Right lobe of liver (tissue), 6 donors: ENCODE data around the gene RSBN1L. TPM values are rescaled to one million over a fixed set of nuclear protein-coding genes. Genes with fewer than 3 reads are reported as not detected.
A peak's percentile ranks its signal among the peaks of the same experiment; 100 is the strongest.

Experiments used
- ATAC-seq, 4 donors: fragments of 200-7000 bp; cut with Tn5 transposase; one replicate each; pipeline ENCODE4 v1.9.1; 2020; ENCODE audit warnings: mild to moderate bottlenecking in 4 of 4, moderate library complexity in 4 of 4
- DNase-seq, 3 donors: peaks; one replicate each; pipeline ENCODE4 v3.0.0-alpha.2; 2020
- H3K27ac ChIP-seq, 3 donors: fragments of 200-600 bp; one replicate each; pipeline ENCODE4 v1.8.0; 2022
- H3K27me3 ChIP-seq, 2 donors: fragments of 200-600 bp; one replicate each; pipeline ENCODE4 v1.8.0; 2022
- H3K36me3 ChIP-seq, 4 donors: fragments of 200-600 bp; sonication (generic) in 1 of 4; one replicate each; pipeline versions ENCODE4 v1.5.1 to v1.8.0; 2017 to 2022; ENCODE audit warnings: control low read depth in 1 of 4
- H3K4me1 ChIP-seq, 4 donors: fragments of 200-600 bp; sonication (generic) in 1 of 4; one replicate each; pipeline versions ENCODE4 v1.5.1 to v1.8.0; 2017 to 2022; ENCODE audit warnings: control low read depth in 1 of 4
- H3K4me3 ChIP-seq, 3 donors: fragments of 200-600 bp; one replicate each; pipeline ENCODE4 v1.8.0; 2022
- H3K9me3 ChIP-seq, 4 donors: fragments of 200-600 bp; sonication (generic) in 1 of 4; one replicate each; pipeline versions ENCODE4 v1.5.1 to v1.8.0; 2017 to 2022; ENCODE audit warnings: control low read depth in 1 of 4
- POLR2A ChIP-seq: fragments of 450-650 bp; IDR thresholded peaks from one replicate; pipeline ENCODE4 v1.6.1; 2017; ENCODE audit warnings: antibody characterized with exemption, mild to moderate bottlenecking
- WGBS: methylation state at CpG from one replicate; pipeline ENCODE4 v1.1.6; 2018; ENCODE audit warnings: low coverage, low lambda C conversion rate; ENCODE audit not compliant: insufficient coverage; ENCODE audit errors: missing lambda C conversion rate; 5-methylcytosine and 5-hydroxymethylcytosine counted together
- intact Hi-C, 2 donors: fragments of 100-400 bp; cut with DNase I; formaldehyde crosslinking; loops; one replicate each; pipeline versions ENCODE4 v1.11.2 to v1.14.1; 2022
- total RNA-seq, 6 experiments: library from RNA; depleted of rRNA in 2 of 6; stranded (reverse); fragments of >200 nt in 2 of 6; fragmentation: NEBNext Ultra II Directional in 3 of 6; extraction: Animal tissue kit (Norgen Biotek cat#: 25700) in 3 of 6; gene quantifications; one replicate each; pipeline versions ENCODE4 v1.1.0 to v1.2.4, GENCODE V29; 2016 to 2023
- TF ChIP-seq, protein P1 (sequence below), 4 donors: fragments of 200-600 bp in 3 of 4; fragments of 450-650 bp in 1 of 4; IDR thresholded peaks; one replicate each; pipeline versions ENCODE4 v1.5.1 to v1.8.0; 2016 to 2022; ENCODE audit warnings: antibody characterized with exemption in 4 of 4, mild to moderate bottlenecking in 2 of 4
- donor health status: DM: no; HTN: yes; CAD: no.
- donor health status: DM: no; HTN: no; CAD: no.
- donor health status: DM: no; HTN: no; CAD: no.
- donor health status: DM: no; HTN: yes; CAD: no.
- donor health status: DM: no; HTN: yes; CAD: no.

Gene RSBN1L
- total RNA-seq, 6 experiments from 2014 or later: 8.2 to 10.4 (median 8.8) TPM

DNA sequence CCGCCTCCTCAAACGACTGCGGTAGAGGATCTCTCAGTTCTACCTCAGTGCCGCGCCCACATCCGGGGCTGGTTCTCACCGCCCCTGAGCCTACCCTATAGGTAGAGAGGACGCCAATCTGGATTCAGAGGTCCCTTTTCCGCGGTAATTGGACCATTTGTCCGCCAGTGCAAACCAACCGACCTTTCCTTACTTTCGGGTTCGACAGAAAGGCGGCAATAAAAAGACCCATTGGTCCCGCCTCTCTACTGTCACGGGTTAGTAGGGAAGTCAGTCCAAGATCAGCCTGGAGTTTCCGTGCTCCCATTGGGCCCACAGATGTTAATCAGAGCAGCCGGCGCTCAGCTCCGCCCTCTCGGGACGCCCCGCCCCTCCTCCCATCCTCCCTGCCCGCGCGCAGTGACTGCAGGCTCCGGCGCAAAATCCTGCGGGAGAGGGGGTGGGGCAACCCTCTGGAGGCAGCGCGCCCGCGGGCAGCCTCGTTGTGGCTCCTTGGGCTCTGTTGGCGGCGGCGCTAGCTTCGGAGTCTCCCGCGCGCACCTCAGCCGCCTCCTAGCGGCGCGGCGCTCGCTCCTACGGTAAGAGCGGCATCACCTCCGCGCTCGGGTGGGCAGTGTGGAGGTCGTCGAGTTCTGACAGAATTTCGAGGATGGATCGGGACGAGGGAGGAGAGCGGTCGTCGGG, 102.3 kb downstream of the RSBN1L start, which contains the start of the genes PHTF2 and TMEM60:
TSS of gene PHTF2 (plus strand) at position 380 of the 684 bp plus-strand sequence.
TSS of gene TMEM60 (minus strand) at position 41 of the 684 bp plus-strand sequence. CDS start 4,061 bp downstream, outside the sequence.
- Histone ChIP-seq H3K4me1 (peaks cover 0 to 10% (median 0%) of the 10 kb centered on the region in 4 donors), H3K27me3 (no peaks in the 10 kb centered on the region), H3K36me3 (no peaks in the 10 kb centered on the region), H3K4me3 (peak within 1 kb of the TSS; percentile 88 to 93 (median 91)), H3K9me3 (no peaks in the 10 kb centered on the region), H3K27ac (peak within 1 kb of the TSS; percentile 76 to 88 (median 82))
- WGBS: 1% methylated on average over 12 of the region's 61 CpGs
- peak; percentile 92 to 97 (median 94) for ATAC-seq
- intact Hi-C loops: no loop called here
- peak; percentile 99 to 100 (median 99) for DNase-seq
- TF ChIP-seq, protein P1, sequence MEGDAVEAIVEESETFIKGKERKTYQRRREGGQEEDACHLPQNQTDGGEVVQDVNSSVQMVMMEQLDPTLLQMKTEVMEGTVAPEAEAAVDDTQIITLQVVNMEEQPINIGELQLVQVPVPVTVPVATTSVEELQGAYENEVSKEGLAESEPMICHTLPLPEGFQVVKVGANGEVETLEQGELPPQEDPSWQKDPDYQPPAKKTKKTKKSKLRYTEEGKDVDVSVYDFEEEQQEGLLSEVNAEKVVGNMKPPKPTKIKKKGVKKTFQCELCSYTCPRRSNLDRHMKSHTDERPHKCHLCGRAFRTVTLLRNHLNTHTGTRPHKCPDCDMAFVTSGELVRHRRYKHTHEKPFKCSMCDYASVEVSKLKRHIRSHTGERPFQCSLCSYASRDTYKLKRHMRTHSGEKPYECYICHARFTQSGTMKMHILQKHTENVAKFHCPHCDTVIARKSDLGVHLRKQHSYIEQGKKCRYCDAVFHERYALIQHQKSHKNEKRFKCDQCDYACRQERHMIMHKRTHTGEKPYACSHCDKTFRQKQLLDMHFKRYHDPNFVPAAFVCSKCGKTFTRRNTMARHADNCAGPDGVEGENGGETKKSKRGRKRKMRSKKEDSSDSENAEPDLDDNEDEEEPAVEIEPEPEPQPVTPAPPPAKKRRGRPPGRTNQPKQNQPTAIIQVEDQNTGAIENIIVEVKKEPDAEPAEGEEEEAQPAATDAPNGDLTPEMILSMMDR (IDR thresholded peaks at IDR 0.05): peak; percentile 47 to 61 (median 54)
- peak; percentile 83 for TF ChIP-seq POLR2A

DNA sequence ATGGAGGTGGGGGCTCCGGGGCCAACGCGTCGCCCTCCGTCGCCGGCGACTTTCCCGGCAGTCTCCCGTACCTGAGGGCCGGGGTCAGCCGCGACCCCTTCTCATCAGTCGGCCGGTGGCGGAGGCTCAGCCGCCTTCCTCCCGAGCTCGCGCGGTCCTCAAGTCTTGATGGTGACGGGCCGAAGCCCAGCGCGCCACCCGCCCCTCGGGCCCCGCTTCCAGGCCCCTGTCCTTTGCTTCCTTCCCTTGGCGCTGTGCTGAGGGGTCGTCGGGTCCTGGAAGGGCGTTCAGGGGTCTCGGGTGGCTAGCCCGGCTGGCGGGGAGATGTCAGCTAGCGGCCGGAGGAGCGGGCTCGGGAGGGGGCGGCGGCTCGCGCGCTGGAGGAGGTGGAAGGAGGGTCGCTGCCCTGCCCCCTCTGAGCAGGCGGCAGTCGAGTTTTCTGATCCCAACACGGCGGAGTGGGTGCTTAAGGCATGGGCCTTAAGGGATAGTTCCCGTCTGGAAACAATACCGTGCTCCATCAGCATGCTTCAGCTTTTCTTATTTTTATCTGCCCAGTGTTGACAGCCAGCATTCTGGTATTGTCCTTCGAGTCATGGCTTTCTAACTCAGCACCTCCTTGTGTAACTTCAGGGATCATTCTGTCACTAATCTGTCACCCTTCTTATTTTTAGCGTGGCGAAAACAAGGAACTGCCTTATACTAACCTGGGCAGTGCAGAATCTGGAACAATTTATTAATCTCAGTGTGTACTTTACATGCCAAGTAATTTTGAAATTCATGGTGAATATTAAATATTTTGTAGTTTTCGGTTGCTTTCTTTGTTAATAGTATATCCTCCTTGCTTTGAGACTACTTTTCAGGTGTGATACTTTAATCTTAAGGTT, 103.1 kb downstream of the RSBN1L start:
- intact Hi-C loops: no loop called here
- ATAC-seq: peak in 3 of 4 donors; percentile 1 to 2 (median 1)
- H3K4me1 ChIP-seq: peaks cover 0 to 10% (median 0%) of the 10 kb centered on the region in 4 donors
- H3K27me3 ChIP-seq: no peaks in the 10 kb centered on the region
- peak overlapping the region; percentile 86 to 93 (median 88) for H3K4me3 ChIP-seq
- TF ChIP-seq POLR2A: no peak
- TF ChIP-seq, protein P1 (IDR thresholded peaks at IDR 0.05): peak in 1 of 4 donors; percentile 4
- H3K36me3 ChIP-seq: no peaks in the 10 kb centered on the region
- 2% methylated on average over 22 of the region's 55 CpGs for WGBS
- DNase-seq: peak; percentile 53 to 66 (median 59)
- H3K9me3 ChIP-seq: no peaks in the 10 kb centered on the region
- H3K27ac ChIP-seq: peak overlapping the region; percentile 72 to 84 (median 76)

DNA sequence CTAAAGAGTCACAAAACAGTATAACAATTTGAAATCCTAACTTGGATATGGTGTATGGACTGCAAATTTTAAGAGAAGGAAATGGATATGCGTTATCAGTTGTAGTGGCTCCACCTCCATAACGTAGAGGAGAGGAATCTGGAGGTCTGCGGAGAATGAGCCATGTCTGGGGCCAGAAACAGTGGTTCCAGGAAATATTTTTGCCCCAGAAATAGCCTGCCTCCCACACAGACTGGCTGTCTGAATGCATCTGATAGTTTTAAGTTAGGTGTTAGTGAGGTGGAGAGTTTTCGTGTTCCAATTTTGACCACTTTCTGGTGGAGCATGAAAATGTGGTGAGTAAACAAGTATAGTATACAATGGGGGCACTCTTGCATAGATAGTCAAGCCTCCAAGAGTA, 103.9 kb downstream of the RSBN1L start:
- 54% methylated on average over 4 of the region's 4 CpGs for WGBS
- peaks cover 0 to 10% (median 0%) of the 10 kb centered on the region in 4 donors for H3K4me1 ChIP-seq
- no peak for DNase-seq
- H3K27me3 ChIP-seq: no peaks in the 10 kb centered on the region
- intact Hi-C loops: no loop called here
- no peak for TF ChIP-seq POLR2A
- H3K9me3 ChIP-seq: no peaks in the 10 kb centered on the region
- ATAC-seq: no peak
- no peak overlapping the region for H3K4me3 ChIP-seq
- H3K36me3 ChIP-seq: no peaks in the 10 kb centered on the region
- no peak overlapping the region for H3K27ac ChIP-seq

DNA sequence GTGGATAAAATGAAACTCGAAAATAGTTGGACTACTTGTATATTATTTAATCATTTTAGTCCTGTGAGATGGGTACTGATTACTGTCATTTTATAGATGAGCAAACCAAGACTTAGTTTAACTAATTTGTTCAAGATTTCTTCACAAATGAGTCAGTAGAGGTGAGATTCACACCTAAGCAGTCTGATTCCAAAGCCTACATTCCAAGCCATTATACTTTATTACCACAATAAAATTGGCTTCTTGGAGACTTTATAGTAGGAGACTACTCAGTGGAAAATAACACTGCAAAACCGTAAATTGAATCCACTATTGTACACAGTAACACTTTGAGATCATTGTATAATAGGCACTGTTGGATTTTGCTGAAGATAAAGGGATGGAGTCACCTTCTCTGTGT, 104.5 kb downstream of the RSBN1L start:
- Histone ChIP-seq H3K27me3 (no peaks in the 10 kb centered on the region), H3K4me3 (no peak overlapping the region), H3K36me3 (no peaks in the 10 kb centered on the region), H3K4me1 (peaks cover 0 to 10% (median 0%) of the 10 kb centered on the region in 4 donors), H3K27ac (no peak overlapping the region), H3K9me3 (no peaks in the 10 kb centered on the region)
- 82% methylated on average over 2 of the region's 2 CpGs for WGBS
- intact Hi-C loops: no loop called here
- TF ChIP-seq, protein P1 (IDR thresholded peaks at IDR 0.05): no peak
- no peak for TF ChIP-seq POLR2A
- ATAC-seq (no peak), DNase-seq (no peak)
